PFSK-1 (cell line): Measurements from ENCODE around the gene ATP2A1.

ENCODE experiments used
- FOXP2 ChIP-seq: optimal IDR thresholded peaks from 2 replicates; pipeline ENCODE3; 2011; ENCODE audit warnings: borderline replicate concordance, control low read depth, inconsistent platforms; ENCODE audit not compliant: insufficient read depth; ENCODE audit errors: extremely low read length, extremely low read depth
- POLR2AphosphoS5 ChIP-seq: IDR thresholded peaks from 2 replicates; pipeline ENCODE4 v1.6.1; 2012; ENCODE audit warnings: low read depth, mild to moderate bottlenecking, control low read depth, low read length, moderate library complexity
- SIN3A ChIP-seq: IDR thresholded peaks from 2 replicates; pipeline ENCODE4 v1.6.1; 2012; ENCODE audit warnings: mild to moderate bottlenecking, low read length, moderate library complexity, borderline replicate concordance; ENCODE audit not compliant: insufficient read depth
- TAF1 ChIP-seq: IDR thresholded peaks from 2 replicates; pipeline ENCODE4 v1.6.1; 2012; ENCODE audit warnings: low read length, control low read depth, borderline replicate concordance; ENCODE audit not compliant: insufficient read depth
- TF ChIP-seq, protein P1 (sequence below), 2 experiments: IDR thresholded peaks; 2 replicates each; pipeline versions ENCODE4 v1.6.1 to v1.8.0; 2011 to 2012; ENCODE audit warnings: low read depth in 2 of 2, low read length in 2 of 2, control low read depth in 1 of 2, inconsistent platforms in 1 of 2, mild to moderate bottlenecking in 1 of 2, moderate library complexity in 1 of 2; ENCODE audit not compliant: insufficient read depth in 1 of 2

DNA sequence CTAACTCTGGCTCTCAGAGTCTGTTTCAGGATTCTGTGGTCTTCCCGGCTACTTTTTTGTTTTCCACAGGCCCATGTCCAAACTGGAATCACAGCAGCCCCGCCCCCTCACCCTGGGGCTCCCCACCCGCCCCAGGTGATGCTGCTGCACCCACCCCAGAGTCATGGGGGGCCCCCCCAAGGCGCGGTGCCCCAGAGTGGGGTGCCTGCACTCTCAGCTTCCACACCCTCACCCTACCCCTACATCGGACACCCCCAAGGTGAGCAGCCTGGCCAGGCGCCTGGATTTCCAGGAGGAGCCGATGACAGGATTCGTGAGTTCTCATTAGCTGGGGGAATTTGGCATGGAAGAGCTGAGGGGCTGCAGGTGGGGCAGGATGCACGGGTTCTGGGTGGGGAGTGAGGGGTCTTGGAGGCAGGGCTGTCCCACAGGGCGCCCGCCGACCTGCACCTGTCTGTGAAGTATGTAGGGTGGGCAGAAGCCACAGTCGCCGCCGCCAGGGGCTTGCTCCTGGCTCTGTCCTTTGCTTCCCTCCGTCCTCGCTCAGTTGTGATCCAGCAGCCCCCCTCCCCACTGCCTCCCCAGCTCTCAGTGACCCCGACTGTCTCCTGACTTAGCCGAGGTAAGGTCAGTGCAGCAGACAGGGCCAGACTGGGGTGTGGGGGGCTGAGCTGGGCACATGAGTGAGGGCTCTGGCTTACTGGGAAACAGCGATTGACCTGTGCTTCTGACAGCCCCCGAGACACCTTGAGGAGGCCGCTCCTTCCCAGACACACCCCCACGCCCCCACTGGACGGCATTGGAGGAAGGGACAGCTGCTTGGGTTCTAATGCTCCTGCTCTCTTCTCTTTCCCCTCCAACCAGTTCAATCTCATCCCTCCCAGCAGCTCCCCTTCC is 42.2 kb upstream of the ATP2A1 start:
- TF ChIP-seq POLR2AphosphoS5, result no peak
- TF ChIP-seq TAF1, result no peak
- TF ChIP-seq, protein P1, sequence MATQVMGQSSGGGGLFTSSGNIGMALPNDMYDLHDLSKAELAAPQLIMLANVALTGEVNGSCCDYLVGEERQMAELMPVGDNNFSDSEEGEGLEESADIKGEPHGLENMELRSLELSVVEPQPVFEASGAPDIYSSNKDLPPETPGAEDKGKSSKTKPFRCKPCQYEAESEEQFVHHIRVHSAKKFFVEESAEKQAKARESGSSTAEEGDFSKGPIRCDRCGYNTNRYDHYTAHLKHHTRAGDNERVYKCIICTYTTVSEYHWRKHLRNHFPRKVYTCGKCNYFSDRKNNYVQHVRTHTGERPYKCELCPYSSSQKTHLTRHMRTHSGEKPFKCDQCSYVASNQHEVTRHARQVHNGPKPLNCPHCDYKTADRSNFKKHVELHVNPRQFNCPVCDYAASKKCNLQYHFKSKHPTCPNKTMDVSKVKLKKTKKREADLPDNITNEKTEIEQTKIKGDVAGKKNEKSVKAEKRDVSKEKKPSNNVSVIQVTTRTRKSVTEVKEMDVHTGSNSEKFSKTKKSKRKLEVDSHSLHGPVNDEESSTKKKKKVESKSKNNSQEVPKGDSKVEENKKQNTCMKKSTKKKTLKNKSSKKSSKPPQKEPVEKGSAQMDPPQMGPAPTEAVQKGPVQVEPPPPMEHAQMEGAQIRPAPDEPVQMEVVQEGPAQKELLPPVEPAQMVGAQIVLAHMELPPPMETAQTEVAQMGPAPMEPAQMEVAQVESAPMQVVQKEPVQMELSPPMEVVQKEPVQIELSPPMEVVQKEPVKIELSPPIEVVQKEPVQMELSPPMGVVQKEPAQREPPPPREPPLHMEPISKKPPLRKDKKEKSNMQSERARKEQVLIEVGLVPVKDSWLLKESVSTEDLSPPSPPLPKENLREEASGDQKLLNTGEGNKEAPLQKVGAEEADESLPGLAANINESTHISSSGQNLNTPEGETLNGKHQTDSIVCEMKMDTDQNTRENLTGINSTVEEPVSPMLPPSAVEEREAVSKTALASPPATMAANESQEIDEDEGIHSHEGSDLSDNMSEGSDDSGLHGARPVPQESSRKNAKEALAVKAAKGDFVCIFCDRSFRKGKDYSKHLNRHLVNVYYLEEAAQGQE (IDR thresholded peaks at IDR 0.05; ENCODE audit: insufficient read depth in 1 of 2, low read depth in 2 of 2, low read length in 2 of 2), result no peak
- TF ChIP-seq SIN3A, result no peak
- TF ChIP-seq FOXP2, result no peak
